ENCODE data around the gene PDE7B.

DNA sequence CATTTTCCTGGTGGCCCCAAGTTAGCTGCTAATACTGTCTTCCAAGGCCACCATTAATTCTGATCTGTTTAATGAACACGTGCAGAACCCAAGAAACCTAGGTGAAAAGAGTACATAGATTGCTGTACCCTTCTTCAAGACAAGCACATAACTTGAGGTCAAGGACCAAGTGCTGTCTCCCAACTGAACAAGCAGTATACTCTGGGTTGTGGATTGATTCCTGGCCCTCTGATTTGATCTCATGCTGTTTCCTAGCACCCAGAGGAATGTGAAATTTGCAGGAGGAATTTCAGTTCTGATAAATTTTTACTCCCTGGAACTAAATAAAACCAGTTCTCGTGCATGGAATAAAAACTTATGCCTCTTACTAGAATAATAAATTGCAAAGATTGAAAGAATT is 323.0 kb downstream of the PDE7B start:
- TF ChIP-seq CTCF (conservative IDR thresholded peaks at IDR 0.05) (no peak), ZFX (IDR thresholded peaks at IDR 0.05) (no peak)

All from C4-2B (cell line).